Activated CD8-positive, alpha-beta memory T cell treated with anti-CD3 and anti-CD28 coated beads for 4 hours (primary cell): ENCODE results near the gene ACVRL1.

Experiments
- DNase-seq, 2 donors: peaks; one replicate each; pipeline ENCODE4 v3.0.0-alpha.2; 2020; ENCODE audit warnings: low read depth in 2 of 2

Gene ACVRL1

GRCh38 chr12:51898506-51898905, 8.8 kb upstream of the ACVRL1 start:
- no peak for DNase-seq

- DNase-seq: no peak
Observed at GRCh38 chr12:51898937-51899336, 8.4 kb upstream of the ACVRL1 start.

GRCh38 chr12:51900323-51900889, 6.9 kb upstream of the ACVRL1 start:
- no peak for DNase-seq

- no peak for DNase-seq
Observed at GRCh38 chr12:51901121-51901817, 6.0 kb upstream of the ACVRL1 start.

GRCh38 chr12:51901881-51902280, 5.4 kb upstream of the ACVRL1 start:
- no peak for DNase-seq

GRCh38 chr12:51904951-51905470, 2.3 kb upstream of the ACVRL1 start:
- DNase-seq: no peak

- no peak for DNase-seq
Observed at GRCh38 chr12:51905471-51906429, 1.6 kb upstream of the ACVRL1 start.

- no peak for DNase-seq
Observed at GRCh38 chr12:51906430-51907082, 748 bp upstream of the ACVRL1 start.

- no peak for DNase-seq
Observed at GRCh38 chr12:51907856-51908425, 637 bp downstream of the ACVRL1 start.

- no peak for DNase-seq
Observed at GRCh38 chr12:51908876-51909592, 1.7 kb downstream of the ACVRL1 start.

GRCh38 chr12:51910168-51910567, 2.9 kb downstream of the ACVRL1 start:
- DNase-seq: no peak

- DNase-seq: no peak
Observed at GRCh38 chr12:51910691-51911090, 3.4 kb downstream of the ACVRL1 start.

- no peak for DNase-seq
Observed at GRCh38 chr12:51911307-51911706, 4.0 kb downstream of the ACVRL1 start.

- DNase-seq: no peak
Observed at GRCh38 chr12:51911788-51912711, 4.7 kb downstream of the ACVRL1 start.

GRCh38 chr12:51913071-51914033, 6.0 kb downstream of the ACVRL1 start:
- no peak for DNase-seq

GRCh38 chr12:51914034-51914923, 7.0 kb downstream of the ACVRL1 start:
- DNase-seq: no peak

GRCh38 chr12:51915003-51915625, 7.8 kb downstream of the ACVRL1 start:
- DNase-seq: no peak
